PC-3 (cell line): Measurements from ENCODE around the gene SPTAN1.

Experiments
- CTCF ChIP-seq: fragments of 300-600 bp; sonication (generic); conservative IDR thresholded peaks from 2 replicates; pipeline ENCODE4 v1.5.1; 2017; ENCODE audit warnings: antibody characterized with exemption, low read depth, mild to moderate bottlenecking, low read length
- EZH2 ChIP-seq: fragments of 300-600 bp; sonication (generic); IDR thresholded peaks from one replicate; pipeline ENCODE4 v1.6.1; 2017; ENCODE audit warnings: antibody characterized with exemption, mild to moderate bottlenecking, low read length; ENCODE audit not compliant: unreplicated experiment

DNA sequence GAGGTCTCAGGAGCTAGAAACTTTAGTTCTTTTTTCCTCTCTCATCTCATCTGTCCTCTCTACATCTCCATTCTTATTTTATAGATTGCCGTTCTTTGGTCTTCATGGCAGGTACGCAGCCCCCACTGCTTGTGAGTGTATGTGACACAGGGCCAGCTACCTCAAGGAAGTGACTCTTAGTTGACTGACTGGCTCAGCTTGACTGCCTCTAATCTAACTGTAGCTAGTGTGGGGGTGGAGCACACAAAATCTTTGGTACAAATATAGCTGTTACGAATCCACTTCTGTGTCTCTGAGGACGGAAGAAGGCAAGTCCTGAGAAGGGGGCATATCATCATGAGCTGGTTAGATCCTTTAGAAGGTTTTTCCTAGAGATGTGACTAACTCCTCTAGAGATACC, 19.8 kb upstream of the SPTAN1 start:
- TF ChIP-seq EZH2 (no peak), CTCF (no peak)
